BJ (cell line): ENCODE measurements around the gene RSPRY1. TPM values are rescaled to one million over a fixed set of nuclear protein-coding genes. Genes with fewer than 3 reads are reported as not detected.
A peak's percentile ranks its signal among the peaks of the same experiment; 100 is the strongest.

Experiments
- CTCF ChIA-PET: fragments of 350-600 bp; formaldehyde crosslinking; extraction: SDS; loops from one replicate; lab custom pipeline; 2021; ENCODE audit warnings: antibody characterized with exemption, inconsistent platforms; lab: Yijun Ruan, JAX
- POLR2A ChIA-PET: fragments of 300-600 bp; sonication (Branson Sonifier 250); formaldehyde crosslinking; extraction: SDS; loops from one replicate; lab custom pipeline; 2021; ENCODE audit warnings: antibody characterized with exemption; lab: Charles Lee
- DNase-seq: peaks from one replicate; pipeline ENCODE4 v3.0.0-alpha.2; 2011; ENCODE audit warnings: low read depth
- H3K27me3 ChIP-seq: 2 replicates; pipeline ENCODE4 v1.6.0; 2011; ENCODE audit warnings: low read length; ENCODE audit not compliant: control insufficient read depth, insufficient read depth
- H3K36me3 ChIP-seq: 2 replicates; pipeline ENCODE4 v1.5.1; 2011; ENCODE audit warnings: low read length; ENCODE audit not compliant: control insufficient read depth, insufficient read depth
- H3K4me3 ChIP-seq: 2 replicates; pipeline ENCODE4 v1.5.1; 2011; ENCODE audit warnings: low read depth, mild to moderate bottlenecking, control low read depth, low read length
- polyA plus RNA-seq: library from polyadenylated mRNA; depleted of rRNA; stranded (reverse); fragments of >200 nt; gene quantifications from 2 replicates; pipeline ENCODE4 v1.2.3, GENCODE V29; 2011
- TF ChIP-seq, protein P1 (sequence below): IDR thresholded peaks from 2 replicates; pipeline ENCODE4 v1.5.1; 2011; ENCODE audit warnings: low read depth, mild to moderate bottlenecking, control low read depth, inconsistent platforms, low read length, moderate library complexity; ENCODE audit not compliant: insufficient read depth

The RSPRY1 gene
- polyA plus RNA-seq, 1 experiment = 29.7 TPM

DNA sequence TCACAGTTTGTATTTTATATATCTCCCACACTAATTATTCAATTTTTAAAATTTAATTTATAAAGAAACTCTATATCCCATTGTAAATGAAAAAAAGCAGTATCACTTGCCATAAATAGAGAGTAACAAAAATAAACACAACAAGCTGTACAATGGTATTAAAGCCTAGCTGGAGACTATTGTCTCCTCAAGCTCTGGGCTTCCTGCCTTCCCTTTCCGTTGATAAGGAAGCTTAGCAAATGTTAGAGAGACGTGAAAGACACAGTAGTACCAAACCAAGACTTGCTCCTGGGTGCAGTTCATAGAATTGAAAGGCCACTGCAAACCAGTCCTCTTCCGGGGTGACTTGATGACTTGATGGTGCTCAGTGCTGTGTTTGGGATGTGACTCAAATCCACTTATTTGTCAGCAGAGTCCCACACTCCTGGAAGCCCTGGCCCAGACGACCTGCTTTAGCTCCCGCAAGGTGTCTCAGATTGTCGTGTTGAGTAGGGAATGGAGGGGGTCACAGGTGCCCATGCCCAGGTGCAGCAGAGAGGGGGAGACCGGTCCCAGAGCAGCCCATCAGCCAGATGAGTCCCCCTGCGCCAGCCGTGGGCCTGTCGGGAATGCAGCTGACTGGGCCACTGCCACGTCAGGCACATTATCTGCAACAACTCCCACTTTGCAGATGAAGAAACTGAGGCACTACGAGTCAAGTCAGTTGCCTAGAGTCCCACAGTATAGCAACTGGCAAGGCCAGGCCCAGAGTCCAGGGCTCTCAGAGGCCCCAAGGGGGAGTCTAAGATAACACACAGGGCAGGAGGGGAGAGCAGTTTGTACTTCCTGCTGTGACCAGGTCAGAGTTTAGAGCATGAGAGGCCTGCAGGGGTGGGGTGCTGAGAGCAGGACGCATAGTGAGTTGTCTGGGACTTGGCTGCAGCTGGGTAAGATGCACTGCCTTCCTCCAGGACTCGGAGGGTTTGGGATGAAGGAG is 40.8 kb upstream of the RSPRY1 start:
- CTCF ChIA-PET = interaction anchor here (1.1 kb wide), 1 partner anchor 22 kb away, joined by 4 read pairs; no protein-coding TSS in a partner anchor
- Histone ChIP-seq H3K4me3 (no peak overlapping the region), H3K36me3 (peaks cover 4% of the 10 kb centered on the region), H3K27me3 (no peaks in the 10 kb centered on the region)
- POLR2A ChIA-PET = no interaction called here
- DNase-seq = no peak
- TF ChIP-seq, protein P1, sequence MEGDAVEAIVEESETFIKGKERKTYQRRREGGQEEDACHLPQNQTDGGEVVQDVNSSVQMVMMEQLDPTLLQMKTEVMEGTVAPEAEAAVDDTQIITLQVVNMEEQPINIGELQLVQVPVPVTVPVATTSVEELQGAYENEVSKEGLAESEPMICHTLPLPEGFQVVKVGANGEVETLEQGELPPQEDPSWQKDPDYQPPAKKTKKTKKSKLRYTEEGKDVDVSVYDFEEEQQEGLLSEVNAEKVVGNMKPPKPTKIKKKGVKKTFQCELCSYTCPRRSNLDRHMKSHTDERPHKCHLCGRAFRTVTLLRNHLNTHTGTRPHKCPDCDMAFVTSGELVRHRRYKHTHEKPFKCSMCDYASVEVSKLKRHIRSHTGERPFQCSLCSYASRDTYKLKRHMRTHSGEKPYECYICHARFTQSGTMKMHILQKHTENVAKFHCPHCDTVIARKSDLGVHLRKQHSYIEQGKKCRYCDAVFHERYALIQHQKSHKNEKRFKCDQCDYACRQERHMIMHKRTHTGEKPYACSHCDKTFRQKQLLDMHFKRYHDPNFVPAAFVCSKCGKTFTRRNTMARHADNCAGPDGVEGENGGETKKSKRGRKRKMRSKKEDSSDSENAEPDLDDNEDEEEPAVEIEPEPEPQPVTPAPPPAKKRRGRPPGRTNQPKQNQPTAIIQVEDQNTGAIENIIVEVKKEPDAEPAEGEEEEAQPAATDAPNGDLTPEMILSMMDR = no peak

DNA sequence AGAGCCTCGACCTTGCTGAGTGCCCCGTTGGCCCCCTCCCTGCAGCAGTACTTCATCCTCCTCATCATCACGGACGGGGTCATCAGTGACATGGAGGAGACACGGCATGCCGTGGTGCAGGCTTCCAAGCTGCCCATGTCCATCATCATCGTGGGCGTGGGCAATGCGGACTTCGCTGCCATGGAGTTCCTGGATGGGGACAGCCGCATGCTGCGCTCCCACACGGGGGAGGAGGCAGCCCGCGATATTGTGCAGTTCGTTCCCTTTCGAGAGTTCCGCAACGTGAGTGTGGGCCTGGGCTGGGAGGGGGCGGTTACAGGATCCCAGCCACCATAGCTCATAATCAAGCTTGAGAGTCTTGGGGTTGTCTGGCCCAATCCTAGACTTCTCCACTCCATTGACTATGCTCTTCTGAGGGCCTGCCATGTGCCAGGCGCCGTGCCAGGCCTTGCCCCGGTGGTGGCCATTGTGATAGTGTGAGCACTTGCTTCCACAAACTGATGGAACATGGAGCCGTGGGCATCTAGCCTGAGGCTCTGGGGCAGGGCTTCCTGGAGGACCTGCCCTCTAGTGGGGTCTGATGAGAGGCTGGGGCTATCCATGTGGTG is 40.0 kb upstream of the RSPRY1 start:
- DNase-seq = no peak
- Histone ChIP-seq H3K36me3 (peaks cover 4% of the 10 kb centered on the region), H3K4me3 (no peak overlapping the region), H3K27me3 (no peaks in the 10 kb centered on the region)
- TF ChIP-seq, protein P1 = no peak
- POLR2A ChIA-PET = no interaction called here
- CTCF ChIA-PET = interaction anchor here (1.1 kb wide), 1 partner anchor 21 kb away, joined by 4 read pairs; no protein-coding TSS in a partner anchor

DNA sequence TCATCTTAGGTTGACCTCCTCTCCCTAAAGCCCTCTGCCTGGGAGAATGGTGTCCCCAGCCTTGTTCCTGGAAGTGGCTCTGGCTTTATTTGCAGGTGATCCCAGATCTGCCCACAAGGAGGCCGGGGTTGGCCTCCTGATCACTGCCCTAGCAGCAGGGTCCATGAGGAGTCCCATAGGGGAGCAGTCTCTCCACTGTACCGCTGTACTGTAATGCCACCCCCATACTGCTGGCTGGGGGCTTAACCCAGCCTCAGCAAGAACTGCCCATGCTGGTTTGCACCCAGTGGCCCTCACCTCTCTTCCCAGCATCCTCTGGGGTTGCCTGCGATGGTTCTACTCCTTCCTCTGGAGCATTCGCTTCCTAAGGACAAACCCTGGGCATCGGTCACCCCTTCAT is 39.4 kb upstream of the RSPRY1 start:
- POLR2A ChIA-PET = no interaction called here
- CTCF ChIA-PET = no interaction called here
- Histone ChIP-seq H3K36me3 (peaks cover 4% of the 10 kb centered on the region), H3K27me3 (no peaks in the 10 kb centered on the region), H3K4me3 (no peak overlapping the region)
- DNase-seq = no peak
- TF ChIP-seq, protein P1 = 0 out of 2 replicates have a peak, but pooled peaks have one; percentile 21

DNA sequence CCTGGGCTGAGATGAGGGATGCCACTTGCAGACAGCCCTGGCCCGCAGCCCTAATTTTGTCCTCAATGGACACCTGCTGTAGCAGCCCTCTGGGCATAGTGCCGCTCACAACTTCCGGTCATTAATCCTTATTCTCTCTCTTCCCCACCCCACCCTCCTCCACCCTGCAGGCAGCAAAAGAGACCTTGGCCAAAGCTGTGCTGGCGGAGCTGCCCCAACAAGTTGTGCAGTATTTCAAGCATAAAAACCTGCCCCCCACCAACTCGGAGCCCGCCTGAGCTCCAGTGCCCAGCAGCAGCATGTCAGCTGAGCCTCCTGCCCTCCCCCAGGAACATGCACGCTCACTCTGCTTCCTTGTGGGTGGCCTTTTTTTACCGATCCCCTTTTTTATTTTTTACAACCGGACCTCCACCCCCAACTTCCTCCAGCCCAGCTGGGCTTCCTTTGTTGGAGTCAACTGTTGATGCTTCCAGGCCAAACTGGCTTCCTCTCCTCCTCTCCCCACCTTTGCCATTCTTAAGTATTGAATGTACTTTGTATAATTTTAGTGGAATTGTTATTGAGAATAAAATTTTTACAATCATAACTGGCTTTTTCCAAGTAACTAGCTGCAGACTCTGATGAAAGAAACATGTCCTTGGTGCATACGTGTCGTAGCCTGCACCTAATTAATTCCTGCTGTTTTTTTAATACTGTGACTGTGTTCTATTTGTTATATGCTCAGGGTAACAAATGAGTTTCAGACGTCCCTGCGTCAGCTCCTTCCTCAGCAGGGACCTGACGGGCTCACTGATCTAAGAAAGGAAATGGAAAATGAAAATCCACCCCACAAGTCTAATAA is 38.5 kb upstream of the RSPRY1 start:
- ChIA-PET POLR2A (interaction anchor here (0.7 kb wide), 1 partner anchor 49 kb away, joined by 3 read pairs; no protein-coding TSS in a partner anchor), CTCF (interaction anchor here (2.5 to 4.4 kb wide), 2 partner anchors 55 to 63 kb away, joined by 15 to 19 read pairs; partner anchors contain the start of gene CPNE2)
- Histone ChIP-seq H3K27me3 (no peaks in the 10 kb centered on the region), H3K36me3 (peaks cover 4% of the 10 kb centered on the region), H3K4me3 (no peak overlapping the region)
- DNase-seq = peak; percentile 67
- TF ChIP-seq, protein P1 = no peak
